ENCODE measurements around the gene CWC25. TPM values are rescaled to one million over a fixed set of nuclear protein-coding genes. Genes with fewer than 3 reads are reported as not detected.

Gene CWC25
- total RNA-seq, 1 donor from 2014 or later = 18.9 TPM

DNA sequence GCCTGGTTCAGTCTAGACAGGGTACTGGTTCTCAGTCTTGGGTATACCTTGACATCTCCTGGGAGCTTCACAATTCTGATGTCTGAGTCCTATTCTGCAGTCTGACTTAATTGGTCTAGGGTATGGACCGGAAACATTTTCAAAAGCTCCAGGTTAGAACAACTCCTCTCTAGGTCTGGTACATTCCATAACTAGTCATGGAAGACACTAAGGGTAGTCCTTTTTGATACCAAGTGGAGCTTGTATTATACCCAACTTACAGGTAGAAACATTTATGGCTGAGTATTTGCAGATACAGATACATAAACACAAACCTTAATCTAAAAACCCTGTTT lies 23.4 kb upstream of the CWC25 start:
- Mint-ChIP-seq H3K27ac (ENCODE audit: unreplicated experiment) (no peak overlapping the region), H3K36me3 (ENCODE audit: low read depth) (peaks cover 37% of the 10 kb centered on the region)
- DNase-seq (ENCODE audit: low read depth, low spot score) = no peak

GRCh38 chr17:38844261-38844757 lies 19.2 kb upstream of the CWC25 start:
- Mint-ChIP-seq H3K4me1 (no peaks in the 10 kb centered on the region), H3K27me3 (ENCODE audit: low read depth) (no peaks in the 10 kb centered on the region), H3K4me3 (no peak overlapping the region), H3K27ac (ENCODE audit: unreplicated experiment) (no peak overlapping the region), H3K9me3 (no peaks in the 10 kb centered on the region), H3K36me3 (ENCODE audit: low read depth) (peaks cover 5% of the 10 kb centered on the region)
- TF ChIP-seq, protein P1, sequence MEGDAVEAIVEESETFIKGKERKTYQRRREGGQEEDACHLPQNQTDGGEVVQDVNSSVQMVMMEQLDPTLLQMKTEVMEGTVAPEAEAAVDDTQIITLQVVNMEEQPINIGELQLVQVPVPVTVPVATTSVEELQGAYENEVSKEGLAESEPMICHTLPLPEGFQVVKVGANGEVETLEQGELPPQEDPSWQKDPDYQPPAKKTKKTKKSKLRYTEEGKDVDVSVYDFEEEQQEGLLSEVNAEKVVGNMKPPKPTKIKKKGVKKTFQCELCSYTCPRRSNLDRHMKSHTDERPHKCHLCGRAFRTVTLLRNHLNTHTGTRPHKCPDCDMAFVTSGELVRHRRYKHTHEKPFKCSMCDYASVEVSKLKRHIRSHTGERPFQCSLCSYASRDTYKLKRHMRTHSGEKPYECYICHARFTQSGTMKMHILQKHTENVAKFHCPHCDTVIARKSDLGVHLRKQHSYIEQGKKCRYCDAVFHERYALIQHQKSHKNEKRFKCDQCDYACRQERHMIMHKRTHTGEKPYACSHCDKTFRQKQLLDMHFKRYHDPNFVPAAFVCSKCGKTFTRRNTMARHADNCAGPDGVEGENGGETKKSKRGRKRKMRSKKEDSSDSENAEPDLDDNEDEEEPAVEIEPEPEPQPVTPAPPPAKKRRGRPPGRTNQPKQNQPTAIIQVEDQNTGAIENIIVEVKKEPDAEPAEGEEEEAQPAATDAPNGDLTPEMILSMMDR (conservative IDR thresholded peaks at IDR 0.05) = no peak
- DNase-seq (ENCODE audit: low read depth, low spot score) = no peak

More for the DNA sequence above, 23.4 kb upstream of the CWC25 start:
- Mint-ChIP-seq H3K4me3 (peak overlapping the region; percentile 71), H3K9me3 (no peaks in the 10 kb centered on the region), H3K4me1 (peaks cover 34% of the 10 kb centered on the region), H3K27me3 (ENCODE audit: low read depth) (no peaks in the 10 kb centered on the region)
- TF ChIP-seq, protein P1 (conservative IDR thresholded peaks at IDR 0.05) = no peak

DNA sequence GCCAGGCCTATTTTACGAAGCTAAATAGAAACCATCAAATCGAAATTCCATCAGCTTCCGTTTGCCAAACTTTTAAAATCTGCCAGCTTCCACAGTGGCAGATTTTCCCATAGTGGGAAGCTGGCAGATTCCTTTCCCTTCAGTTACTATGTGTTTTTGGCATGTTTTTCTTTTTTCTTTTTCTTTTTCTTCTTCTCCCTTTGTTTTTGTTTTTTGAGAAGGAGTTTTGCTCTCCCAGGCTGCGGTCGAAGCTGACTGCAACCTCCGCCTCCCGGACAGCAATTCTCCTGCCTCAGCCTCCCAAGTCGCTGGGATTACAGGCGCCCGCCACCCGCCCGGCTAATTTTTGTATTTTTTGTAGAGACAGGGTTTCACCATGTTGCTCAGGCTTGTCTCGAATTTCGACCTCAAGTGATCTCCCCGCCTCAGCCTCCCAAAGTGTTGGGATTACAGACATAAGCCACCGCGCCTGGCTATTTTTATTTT lies 684 bp upstream of the CWC25 start:
- Mint-ChIP-seq H3K4me1 (peaks cover 23% of the 10 kb centered on the region), H3K27me3 (ENCODE audit: low read depth) (peaks cover 7% of the 10 kb centered on the region), H3K27ac (ENCODE audit: unreplicated experiment) (peak overlapping the region; percentile 100), H3K36me3 (ENCODE audit: low read depth) (no peaks in the 10 kb centered on the region), H3K4me3 (peak overlapping the region; percentile 96), H3K9me3 (no peaks in the 10 kb centered on the region)
- TF ChIP-seq, protein P1 (conservative IDR thresholded peaks at IDR 0.05) = no peak
- DNase-seq (ENCODE audit: low read depth, low spot score) = no peak

DNA sequence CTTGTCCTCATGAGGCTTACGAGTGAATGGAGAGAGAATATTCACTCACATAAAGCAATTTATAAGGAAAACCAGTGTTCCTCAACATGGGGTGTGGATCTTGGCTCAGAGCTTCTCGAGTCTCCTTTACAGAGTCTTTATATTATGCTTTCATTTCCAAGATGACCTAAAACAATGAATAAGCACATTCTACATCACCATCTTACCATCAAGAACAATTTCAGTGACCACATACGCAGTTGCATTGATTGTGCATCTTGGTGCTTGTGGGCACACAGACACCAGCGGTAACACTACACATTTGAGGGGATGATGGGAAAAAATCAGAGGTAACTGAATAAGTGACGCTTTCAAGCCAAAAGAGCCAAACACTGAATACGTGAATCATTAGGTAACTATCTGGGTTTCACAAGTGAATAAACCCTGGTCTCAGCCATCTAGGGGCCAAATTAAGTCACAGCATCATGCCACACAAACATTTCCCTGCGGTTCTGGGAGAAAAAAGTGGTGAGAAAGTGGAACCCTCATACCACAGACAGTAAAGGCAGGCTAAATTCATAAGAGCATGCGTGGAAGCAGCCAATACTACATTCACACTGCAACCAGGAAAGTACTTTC lies 9.4 kb downstream of the CWC25 start:
- Mint-ChIP-seq H3K9me3 (no peaks in the 10 kb centered on the region), H3K27ac (ENCODE audit: unreplicated experiment) (no peak overlapping the region), H3K4me1 (no peaks in the 10 kb centered on the region), H3K27me3 (ENCODE audit: low read depth) (no peaks in the 10 kb centered on the region), H3K36me3 (ENCODE audit: low read depth) (peaks cover 10% of the 10 kb centered on the region), H3K4me3 (no peak overlapping the region)
- DNase-seq (ENCODE audit: low read depth, low spot score) = no peak
- TF ChIP-seq, protein P1 (conservative IDR thresholded peaks at IDR 0.05) = peak; percentile 39

GRCh38 chr17:38809828-38810227 lies 15.3 kb downstream of the CWC25 start:
- DNase-seq (ENCODE audit: low read depth, low spot score) = no peak
- H3K9me3 Mint-ChIP-seq = no peaks in the 10 kb centered on the region
- TF ChIP-seq, protein P1 (conservative IDR thresholded peaks at IDR 0.05) = no peak
- no peak overlapping the region for H3K4me3 Mint-ChIP-seq
- H3K36me3 Mint-ChIP-seq (ENCODE audit: low read depth) = peaks cover 11% of the 10 kb centered on the region
- no peaks in the 10 kb centered on the region for H3K27me3 Mint-ChIP-seq (ENCODE audit: low read depth)
- H3K4me1 Mint-ChIP-seq = no peaks in the 10 kb centered on the region
- H3K27ac Mint-ChIP-seq (ENCODE audit: unreplicated experiment) = no peak overlapping the region

All from neural crest cell (in vitro differentiated cells).